Trophoblast cell (in vitro differentiated cells and primary cell): ENCODE data around the gene CASP4.
A peak's percentile ranks its signal among the peaks of the same experiment; 100 is the strongest.
"Not testable (repeated sequence)": the region's sequence is repeated elsewhere in the genome, so short reads cannot be mapped to it uniquely, and the experiment has no call there.

Experiments used
- DNase-seq, 2 donors: peaks; one replicate each; pipeline ENCODE4 v3.0.0-alpha.2; 2016
- H2AFZ ChIP-seq: 2 replicates; pipeline ENCODE4 v1.6.1; 2013; ENCODE audit warnings: low read length, moderate library complexity, mild to moderate bottlenecking; ENCODE audit not compliant: insufficient read depth, poor library complexity
- H2AK5ac ChIP-seq: 2 replicates; pipeline ENCODE4 v1.6.1; 2013; ENCODE audit warnings: mild to moderate bottlenecking, low read length
- H2BK120ac ChIP-seq: 2 replicates; pipeline ENCODE4 v1.6.1; 2013; ENCODE audit warnings: low read length, mild to moderate bottlenecking, moderate library complexity; ENCODE audit not compliant: insufficient read depth, poor library complexity
- H2BK12ac ChIP-seq: 2 replicates; pipeline ENCODE4 v1.6.1; 2013; ENCODE audit warnings: mild to moderate bottlenecking, low read length, moderate library complexity
- H2BK5ac ChIP-seq: 2 replicates; pipeline ENCODE4 v1.6.1; 2013; ENCODE audit warnings: low read length, low read depth, moderate library complexity, mild to moderate bottlenecking; ENCODE audit not compliant: poor library complexity
- H3K14ac ChIP-seq: 2 replicates; pipeline ENCODE4 v1.6.1; 2013; ENCODE audit warnings: mild to moderate bottlenecking, low read length
- H3K18ac ChIP-seq: 2 replicates; pipeline ENCODE4 v1.6.1; 2013; ENCODE audit warnings: mild to moderate bottlenecking, low read length
- H3K23ac ChIP-seq: 2 replicates; pipeline ENCODE4 v1.6.1; 2013; ENCODE audit warnings: low read length
- H3K27ac ChIP-seq: 2 replicates; pipeline ENCODE4 v1.5.1; 2013; ENCODE audit warnings: low read depth, mild to moderate bottlenecking, inconsistent platforms, low read length, moderate library complexity
- H3K27me3 ChIP-seq: 2 replicates; pipeline ENCODE4 v1.6.1; 2013; ENCODE audit warnings: inconsistent platforms, mild to moderate bottlenecking, low read length, moderate library complexity; ENCODE audit not compliant: insufficient read depth
- H3K36me3 ChIP-seq, 2 experiments: 1 replicate in 1 of 2; 2 replicates in 1 of 2; pipeline ENCODE4 v1.6.1; 2013; ENCODE audit warnings: low read length in 2 of 2, mild to moderate bottlenecking in 2 of 2, moderate library complexity in 1 of 2; ENCODE audit not compliant: insufficient read depth in 2 of 2, control insufficient read depth in 1 of 2
- H3K4ac ChIP-seq: 2 replicates; pipeline ENCODE4 v1.6.1; 2013; ENCODE audit warnings: low read depth, mild to moderate bottlenecking, low read length, moderate library complexity
- H3K4me1 ChIP-seq, 2 experiments: 1 replicate in 1 of 2; 2 replicates in 1 of 2; pipeline ENCODE4 v1.6.1; 2013; ENCODE audit warnings: low read length in 2 of 2, mild to moderate bottlenecking in 2 of 2, moderate library complexity in 1 of 2; ENCODE audit not compliant: insufficient read depth in 2 of 2, control insufficient read depth in 1 of 2
- H3K4me2 ChIP-seq: 2 replicates; pipeline ENCODE4 v1.6.1; 2013; ENCODE audit warnings: inconsistent platforms, mild to moderate bottlenecking, low read length, moderate library complexity
- H3K4me3 ChIP-seq: 2 replicates; pipeline ENCODE4 v1.5.1; 2013; ENCODE audit warnings: mild to moderate bottlenecking, low read depth, low read length, inconsistent platforms
- H3K79me1 ChIP-seq: one replicate; pipeline ENCODE4 v1.6.1; 2013; ENCODE audit warnings: low read length
- H3K79me2 ChIP-seq: 2 replicates; pipeline ENCODE4 v1.6.1; 2013; ENCODE audit warnings: low read length, mild to moderate bottlenecking; ENCODE audit not compliant: control insufficient read depth, insufficient read depth, poor library complexity
- H3K9ac ChIP-seq: 2 replicates; pipeline ENCODE4 v1.6.1; 2013; ENCODE audit warnings: mild to moderate bottlenecking, low read length
- H3K9me3 ChIP-seq: 2 replicates; pipeline ENCODE4 v1.6.1; 2013; ENCODE audit warnings: low read depth, mild to moderate bottlenecking, control low read depth, inconsistent platforms, low read length; ENCODE audit not compliant: insufficient read depth
- H4K12ac ChIP-seq: 2 replicates; pipeline ENCODE4 v1.6.1; 2013; ENCODE audit warnings: low read depth, mild to moderate bottlenecking, low read length, moderate library complexity
- H4K8ac ChIP-seq: 2 replicates; pipeline ENCODE4 v1.6.1; 2013; ENCODE audit warnings: low read depth, mild to moderate bottlenecking, low read length, moderate library complexity
- H4K91ac ChIP-seq: one replicate; pipeline ENCODE4 v1.6.1; 2013; ENCODE audit warnings: low read depth, mild to moderate bottlenecking, low read length, moderate library complexity
- WGBS: extraction: QIAGEN DNeasy Blood & Tissue Kit; methylation state at CpG from one replicate; pipeline ENCODE4 v1.1.7; 2013; ENCODE audit warnings: missing lambda C conversion rate; ENCODE audit not compliant: insufficient read length, insufficient coverage; ENCODE audit errors: extremely low coverage; 5-methylcytosine and 5-hydroxymethylcytosine counted together

Gene CASP4

GRCh38 chr11:104984808-104985207 is 16.4 kb upstream of the CASP4 start:
- no peak overlapping the region for H3K4me2 ChIP-seq
- no peaks in the 10 kb centered on the region for H3K36me3 ChIP-seq
- H4K8ac ChIP-seq, result no peak overlapping the region
- H3K27me3 ChIP-seq, result no peaks in the 10 kb centered on the region
- H4K12ac ChIP-seq, result no peak overlapping the region
- H3K14ac ChIP-seq, result no peak overlapping the region
- H3K4ac ChIP-seq, result no peak overlapping the region
- H3K27ac ChIP-seq, result no peak overlapping the region
- H3K9ac ChIP-seq, result no peak overlapping the region
- H2AFZ ChIP-seq, result no peak overlapping the region
- H3K9me3 ChIP-seq, result no peaks in the 10 kb centered on the region
- no peak overlapping the region for H2BK5ac ChIP-seq
- H2BK12ac ChIP-seq, result no peak overlapping the region
- H3K79me2 ChIP-seq, result no peaks in the 10 kb centered on the region
- no peak overlapping the region for H3K23ac ChIP-seq
- H4K91ac ChIP-seq, result no peak overlapping the region
- no peaks in the 10 kb centered on the region for H3K4me1 ChIP-seq
- no peak overlapping the region for H3K18ac ChIP-seq
- H3K4me3 ChIP-seq, result no peak overlapping the region
- no peak overlapping the region for H2AK5ac ChIP-seq
- no peak for DNase-seq
- H3K79me1 ChIP-seq, result no peaks in the 10 kb centered on the region
- H2BK120ac ChIP-seq, result no peak overlapping the region
- WGBS, result no CpG with 5 or more reads among the region's 3 CpGs

- no peak overlapping the region for H3K27ac ChIP-seq
- H3K36me3 ChIP-seq, result no peaks in the 10 kb centered on the region
- no peak overlapping the region for H4K12ac ChIP-seq
- no peak overlapping the region for H3K4me3 ChIP-seq
- H3K4me2 ChIP-seq, result no peak overlapping the region
- no peak overlapping the region for H4K91ac ChIP-seq
- H3K79me2 ChIP-seq, result no peaks in the 10 kb centered on the region
- no peaks in the 10 kb centered on the region for H3K4me1 ChIP-seq
- H3K14ac ChIP-seq, result no peak overlapping the region
- H2AFZ ChIP-seq, result no peak overlapping the region
- H2BK5ac ChIP-seq, result no peak overlapping the region
- no peaks in the 10 kb centered on the region for H3K9me3 ChIP-seq
- no peaks in the 10 kb centered on the region for H3K79me1 ChIP-seq
- WGBS, result no CpG with 5 or more reads among the region's 1 CpG
- no peak overlapping the region for H3K9ac ChIP-seq
- H4K8ac ChIP-seq, result no peak overlapping the region
- no peak overlapping the region for H3K23ac ChIP-seq
- no peak overlapping the region for H2BK120ac ChIP-seq
- no peak overlapping the region for H2BK12ac ChIP-seq
- H3K18ac ChIP-seq, result no peak overlapping the region
- no peak overlapping the region for H2AK5ac ChIP-seq
- H3K27me3 ChIP-seq, result no peaks in the 10 kb centered on the region
- DNase-seq, result peak in 1 of 2 donors; percentile 39
- H3K4ac ChIP-seq, result no peak overlapping the region
Observed at GRCh38 chr11:104979839-104980238, 11.5 kb upstream of the CASP4 start.

GRCh38 chr11:104973616-104974015 is 5.2 kb upstream of the CASP4 start:
- Histone ChIP-seq H3K79me1 (no peaks in the 10 kb centered on the region), H4K91ac (no peak overlapping the region), H2BK5ac (no peak overlapping the region), H3K4me1 (peaks cover 3 to 6% of the 10 kb centered on the region in 2 experiments), H3K4me2 (no peak overlapping the region), H3K14ac (no peak overlapping the region), H3K27me3 (no peaks in the 10 kb centered on the region), H3K4me3 (no peak overlapping the region), H4K8ac (no peak overlapping the region), H3K4ac (no peak overlapping the region), H2BK120ac (no peak overlapping the region), H2AFZ (no peak overlapping the region), H2BK12ac (no peak overlapping the region), H3K9me3 (peaks cover 1% of the 10 kb centered on the region), H3K36me3 (no peaks in the 10 kb centered on the region), H3K18ac (no peak overlapping the region), H3K79me2 (no peaks in the 10 kb centered on the region), H3K9ac (no peak overlapping the region), H3K27ac (no peak overlapping the region), H4K12ac (no peak overlapping the region), H3K23ac (no peak overlapping the region), H2AK5ac (no peak overlapping the region)
- no peak for DNase-seq
- WGBS, result no CpG with 5 or more reads among the region's 2 CpGs

- H3K27me3 ChIP-seq, H2BK12ac ChIP-seq, H3K36me3 ChIP-seq, H2BK120ac ChIP-seq, H3K4me3 ChIP-seq, H3K4ac ChIP-seq, H2AFZ ChIP-seq, H2BK5ac ChIP-seq, DNase-seq, H3K4me2 ChIP-seq, H4K12ac ChIP-seq, H3K18ac ChIP-seq, H3K9ac ChIP-seq, H3K79me1 ChIP-seq, H3K9me3 ChIP-seq, H3K79me2 ChIP-seq, H2AK5ac ChIP-seq, H4K8ac ChIP-seq, H3K4me1 ChIP-seq, H3K23ac ChIP-seq, H3K14ac ChIP-seq, H3K27ac ChIP-seq, H4K91ac ChIP-seq: not testable (repeated sequence)
- no CpG with 5 or more reads among the region's 8 CpGs for WGBS
Observed at GRCh38 chr11:104972924-104973323, 4.5 kb upstream of the CASP4 start.
